GM12878 (cell line): ENCODE data around the gene RFX1. TPM values are rescaled to one million over a fixed set of nuclear protein-coding genes. Genes with fewer than 3 reads are reported as not detected.

Experiments used
- ATAC-seq: fragments of 200-7000 bp; cut with Tn5 transposase; 3 replicates; pipeline ENCODE4 v1.9.1; 2020; ENCODE audit warnings: mild to moderate bottlenecking, moderate library complexity
- BruUV-seq: library from RNA; stranded (reverse); fragments of 400-500 nt; replicated peaks from 2 replicates; lab custom pipeline; 2021; lab: Mats Ljungman, UMichigan
- CTCF ChIA-PET: fragments of 300-600 bp; sonication (Branson Sonifier 250); formaldehyde crosslinking; extraction: SDS; loops from one replicate; lab custom pipeline; 2021; ENCODE audit warnings: inconsistent platforms; lab: Yijun Ruan, JAX
- POLR2A ChIA-PET: fragments of 350-600 bp; formaldehyde crosslinking; extraction: SDS; loops from one replicate; lab custom pipeline; 2021; ENCODE audit warnings: inconsistent platforms; lab: Charles Lee
- RAD21 ChIA-PET: fragments of 300-600 bp; sonication (Branson Sonifier 250); formaldehyde crosslinking; loops from one replicate; lab custom pipeline; 2023; ENCODE audit warnings: antibody characterized with exemption; ENCODE audit not compliant: unreplicated experiment; lab: Charles Lee
- SMC1A ChIA-PET: fragments of 300-600 bp; sonication (Branson Sonifier 250); formaldehyde crosslinking; loops from one replicate; lab custom pipeline; 2023; ENCODE audit not compliant: unreplicated experiment, uncharacterized antibody; lab: Charles Lee
- DNase-seq: peaks from one replicate; pipeline ENCODE4 v3.0.0-alpha.2; 2011; ENCODE audit warnings: low read depth, low spot score
- FAIRE-seq: peaks from 3 replicates; lab custom pipeline; 2011; peaks lifted over from hg19 to GRCh38; lab: Jason Lieb, UNC
- H2AFZ ChIP-seq: 2 replicates; pipeline ENCODE4 v1.6.0; 2011; ENCODE audit warnings: low read depth, low read length, control low read depth; ENCODE audit not compliant: control insufficient read depth
- H3K27ac ChIP-seq: 2 replicates; pipeline ENCODE4 v1.5.1; 2011; ENCODE audit warnings: control low read depth; ENCODE audit not compliant: control insufficient read depth, insufficient read depth
- H3K27me3 ChIP-seq, 2 experiments: replicated peaks in 1 of 2; 2 replicates each; pipeline versions ENCODE4 v1.6.0 to v1.6.1; 2011; ENCODE audit warnings: low read length in 1 of 2; ENCODE audit not compliant: control insufficient read depth in 2 of 2, insufficient read depth in 2 of 2
- H3K36me3 ChIP-seq, 2 experiments: 2 replicates each; pipeline ENCODE4 v1.5.1; 2011; ENCODE audit warnings: low read length in 1 of 2; ENCODE audit not compliant: control insufficient read depth in 2 of 2, insufficient read depth in 2 of 2
- H3K4me1 ChIP-seq: 2 replicates; pipeline ENCODE4 v1.6.1; 2011; ENCODE audit warnings: mild to moderate bottlenecking, low read length, moderate library complexity, mixed read lengths; ENCODE audit not compliant: control insufficient read depth, insufficient read depth
- H3K4me2 ChIP-seq: 2 replicates; pipeline ENCODE4 v1.6.0; 2011; ENCODE audit warnings: control low read depth; ENCODE audit not compliant: control insufficient read depth, insufficient read depth
- H3K4me3 ChIP-seq: fragments of 200-600 bp; sonication (generic); 2 replicates; pipeline ENCODE4 v1.5.1; 2016
- H3K79me2 ChIP-seq: 2 replicates; pipeline ENCODE4 v1.6.0; 2011; ENCODE audit warnings: low read length; ENCODE audit not compliant: control insufficient read depth, insufficient read depth
- H3K9ac ChIP-seq: 2 replicates; pipeline ENCODE4 v1.8.0; 2011; ENCODE audit warnings: low read length, control low read depth, mixed read lengths; ENCODE audit not compliant: control insufficient read depth, insufficient read depth
- H3K9me3 ChIP-seq: replicated peaks from 3 replicates; pipeline ENCODE4 v1.5.1; 2011; ENCODE audit warnings: mild to moderate bottlenecking, low read length; ENCODE audit not compliant: control insufficient read depth, insufficient read depth
- H4K20me1 ChIP-seq: 2 replicates; pipeline ENCODE4 v1.6.0; 2011; ENCODE audit not compliant: control insufficient read depth, insufficient read depth
- ATF3 ChIP-seq: IDR thresholded peaks from 2 replicates; pipeline ENCODE4 v1.6.1; 2011; ENCODE audit warnings: low read depth, mild to moderate bottlenecking, low read length, moderate library complexity, borderline replicate concordance; ENCODE audit errors: extremely low read depth
- JUNB ChIP-seq: IDR thresholded peaks from 2 replicates; pipeline ENCODE4 v1.6.1; 2016; ENCODE audit warnings: antibody characterized with exemption, mild to moderate bottlenecking
- JUND ChIP-seq: IDR thresholded peaks from 2 replicates; pipeline ENCODE4 v1.6.1; 2012; ENCODE audit warnings: low read depth, mild to moderate bottlenecking, low read length, improper control_type of control experiment, moderate library complexity
- MEF2A ChIP-seq: IDR thresholded peaks from 2 replicates; pipeline ENCODE4 v1.6.1; 2011; ENCODE audit warnings: low read depth, mild to moderate bottlenecking, low read length, moderate library complexity; ENCODE audit not compliant: insufficient read depth
- NFIC ChIP-seq: IDR thresholded peaks from 2 replicates; pipeline ENCODE4 v1.6.1; 2012; ENCODE audit warnings: low read depth, mild to moderate bottlenecking, inconsistent platforms, low read length, moderate library complexity
- RAD51 ChIP-seq: fragments of 450-650 bp; IDR thresholded peaks from 2 replicates; pipeline ENCODE4 v1.6.1; 2016; ENCODE audit warnings: moderate library complexity, mild to moderate bottlenecking, inconsistent platforms
- TARDBP ChIP-seq: IDR thresholded peaks from 2 replicates; pipeline ENCODE4 v1.6.1; 2016; ENCODE audit warnings: borderline replicate concordance
- WGBS: methylation state at CpG from one replicate; pipeline ENCODE4 v1.1.6; 2016; ENCODE audit warnings: low lambda C conversion rate; ENCODE audit not compliant: insufficient replicate concordance, insufficient coverage; ENCODE audit errors: missing lambda C conversion rate; 5-methylcytosine and 5-hydroxymethylcytosine counted together
- in situ Hi-C: fragments of 300-500 bp; cut with MboI; formaldehyde crosslinking; loops from 9 replicates; pipeline ENCODE4 v1.14.3; 2018; ENCODE audit warnings: mixed read lengths
- intact Hi-C: fragments of 100-400 bp; cut with micrococcal nuclease; formaldehyde crosslinking; loops from one replicate; pipeline ENCODE4 v1.14.2; 2022; ENCODE audit not compliant: unreplicated experiment
- polyA plus RNA-seq, 11 experiments: library from polyadenylated mRNA; depleted of rRNA in 4 of 11; unstranded in 6 of 11; stranded (reverse) in 5 of 11; fragments of >200 nt; fragmentation: Nextera tagmentation in 4 of 11; fragmentation: Illumina TruSeq in 1 of 11; extraction: Ambion mirVana in 4 of 11; extraction: Trizol in 1 of 11; gene quantifications; 1 replicate in 1 of 11; 2 replicates in 10 of 11; pipeline versions ENCODE4 v1.2.1 to v1.2.3, GENCODE V29; 2011 to 2016; ENCODE audit warnings: inconsistent platforms in 2 of 11, missing spikeins in 2 of 11, low read depth in 1 of 11
- total RNA-seq, 4 experiments: library from RNA; depleted of rRNA in 3 of 4; stranded (reverse); fragments of >200 nt in 3 of 4; fragmentation: Illumina TruSeq in 1 of 4; extraction: Trizol in 1 of 4; gene quantifications; 2 replicates each; pipeline versions ENCODE4 v1.2.1 to v1.2.3, GENCODE V29; 2013 to 2021

The RFX1 gene
- total and polyA plus RNA-seq, 10 of the 15 experiments (the other 5 are each of a cell fraction or from before 2014, with no cell fraction given): 0.05 to 11.0 (median 1.5) TPM

GRCh38 chr19:13977803-13978202, 28.3 kb downstream of the RFX1 start:
- no TSS peak for BruUV-seq
- ChIA-PET POLR2A (no interaction called here), SMC1A (interaction anchor here (1.2 to 1.9 kb wide), 2 partner anchors 11 to 64 kb away, joined by 3 to 4 read pairs; no protein-coding TSS in a partner anchor), RAD21 (no interaction called here), CTCF (interaction anchor here (0.7 to 1.1 kb wide), 4 partner anchors 56 to 972 kb away, joined by 3 to 4 read pairs (median 3); no protein-coding TSS in a partner anchor)
- Histone ChIP-seq H2AFZ (no peak overlapping the region), H3K4me1 (no peaks in the 10 kb centered on the region), H3K9ac (no peak overlapping the region), H3K27ac (no peak overlapping the region), H3K9me3 (no peaks in the 10 kb centered on the region), H3K27me3 (no peaks in the 10 kb centered on the region), H3K4me2 (no peak overlapping the region), H3K79me2 (no peaks in the 10 kb centered on the region), H4K20me1 (no peaks in the 10 kb centered on the region), H3K36me3 (no peaks in the 10 kb centered on the region; a peak in 1 of 4 replicates), H3K4me3 (no peak overlapping the region)
- 97% methylated on average over 12 of the region's 12 CpGs for WGBS
- FAIRE-seq: no peak
- no peak for ATAC-seq
- TF ChIP-seq ATF3 (no peak), TARDBP (no peak), NFIC (no peak), MEF2A (no peak)
- intact Hi-C loops (no loop called here), in situ Hi-C loops (no loop called here)
- no peak for DNase-seq

- RAD21 ChIA-PET: interaction anchor here (1.2 kb wide), 1 partner anchor 10 kb away, joined by 3 read pairs; no protein-coding TSS in a partner anchor
- Histone ChIP-seq H3K36me3 (no peaks in the 10 kb centered on the region), H3K4me1 (no peaks in the 10 kb centered on the region), H3K9ac (no peak overlapping the region), H3K27me3 (no peaks in the 10 kb centered on the region), H3K27ac (no peak overlapping the region), H3K4me2 (no peak overlapping the region), H3K79me2 (no peaks in the 10 kb centered on the region), H4K20me1 (no peaks in the 10 kb centered on the region), H3K4me3 (no peak overlapping the region), H2AFZ (no peak overlapping the region), H3K9me3 (no peaks in the 10 kb centered on the region)
- ATAC-seq: no peak
- no peak for FAIRE-seq
- POLR2A ChIA-PET: no interaction called here
- SMC1A ChIA-PET: interaction anchor here (1.9 kb wide), 1 partner anchor 65 kb away, joined by 4 read pairs; no protein-coding TSS in a partner anchor
- in situ Hi-C loops (no loop called here), intact Hi-C loops (no loop called here)
- no TSS peak for BruUV-seq
- 76% methylated on average over 12 of the region's 12 CpGs for WGBS
- TF ChIP-seq JUNB (no peak), JUND (no peak), RAD51 (no peak)
- DNase-seq: no peak
- CTCF ChIA-PET: interaction anchor here (0.7 kb wide), 1 partner anchor 347 kb away, joined by 4 read pairs; no protein-coding TSS in a partner anchor
Measured at GRCh38 chr19:13976446-13976845, 29.7 kb downstream of the RFX1 start.
